HG03025 (cell line): Measurements from ENCODE around the gene ST6GALNAC5.
"Not testable (repeated sequence)": the region's sequence is repeated elsewhere in the genome, so short reads cannot be mapped to it uniquely, and the experiment has no call there.

Source experiments
- ATAC-seq: cut with Tn5 transposase; IDR thresholded peaks from one replicate; pipeline ENCODE4 v1.9.1; 2021; ENCODE audit warnings: mild to moderate bottlenecking, moderate library complexity; ENCODE audit not compliant: unreplicated experiment, low FRiP score

Gene ST6GALNAC5

GRCh38 chr1:76865696-76866286 lies 1.5 kb upstream of the ST6GALNAC5 start:
- ATAC-seq = no peak

DNA sequence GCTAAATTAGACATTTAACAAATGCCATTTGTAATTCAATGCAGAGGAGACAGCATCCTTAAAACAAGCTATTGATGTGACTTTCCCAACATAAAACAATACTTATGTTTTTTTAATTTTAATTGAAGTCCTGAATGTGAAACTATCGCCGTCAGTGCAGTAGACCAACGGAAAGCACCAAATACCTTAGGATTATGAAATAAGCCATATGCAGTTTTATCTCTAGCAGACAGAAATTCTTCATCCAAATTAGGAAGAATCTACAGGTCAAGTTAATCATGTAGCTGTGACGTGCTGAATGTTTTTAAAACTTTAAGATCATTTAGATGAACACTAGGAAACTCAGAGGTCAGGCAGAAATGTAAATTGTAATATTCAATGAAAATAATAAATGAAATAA lies 714 bp upstream of the ST6GALNAC5 start:
- ATAC-seq = no peak

- peak; percentile 60 for ATAC-seq
These were observed 1.0 kb downstream of the ST6GALNAC5 start for GRCh38 chr1:76868154-76868882.

GRCh38 chr1:76868916-76869315 lies 1.6 kb downstream of the ST6GALNAC5 start:
- ATAC-seq = no peak

GRCh38 chr1:76870037-76870436 lies 2.8 kb downstream of the ST6GALNAC5 start:
- no peak for ATAC-seq

DNA sequence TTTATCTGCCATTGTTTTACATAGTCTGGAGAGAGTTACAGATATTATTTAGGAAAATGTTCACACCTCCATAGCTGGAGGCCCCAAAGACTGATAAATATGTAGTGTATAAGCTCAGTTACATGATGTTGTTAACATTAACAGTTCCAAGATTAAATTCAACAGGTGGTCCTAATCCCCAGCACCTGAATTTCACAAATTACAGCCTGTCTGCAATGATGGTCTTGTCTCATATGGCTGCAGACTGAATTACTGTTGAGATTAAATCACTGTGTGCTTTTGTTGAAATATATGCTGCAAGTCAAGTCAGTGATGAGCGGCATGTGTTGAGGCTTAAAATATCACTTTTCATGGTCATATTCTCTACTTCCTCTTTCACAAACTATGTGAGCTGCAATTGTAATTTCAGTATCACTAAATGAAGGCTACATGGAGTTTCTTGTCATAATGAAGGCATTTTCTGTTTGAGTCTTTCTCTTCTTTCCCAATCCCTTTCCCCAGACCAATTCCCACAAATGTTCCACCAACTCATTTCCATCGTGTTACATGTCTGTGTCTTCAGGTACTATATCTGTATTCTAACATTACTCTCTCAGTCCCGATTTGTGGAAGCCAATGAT lies 4.2 kb downstream of the ST6GALNAC5 start:
- ATAC-seq = peak; percentile 96

- no peak for ATAC-seq
These were observed 5.7 kb downstream of the ST6GALNAC5 start for GRCh38 chr1:76872944-76873343.

DNA sequence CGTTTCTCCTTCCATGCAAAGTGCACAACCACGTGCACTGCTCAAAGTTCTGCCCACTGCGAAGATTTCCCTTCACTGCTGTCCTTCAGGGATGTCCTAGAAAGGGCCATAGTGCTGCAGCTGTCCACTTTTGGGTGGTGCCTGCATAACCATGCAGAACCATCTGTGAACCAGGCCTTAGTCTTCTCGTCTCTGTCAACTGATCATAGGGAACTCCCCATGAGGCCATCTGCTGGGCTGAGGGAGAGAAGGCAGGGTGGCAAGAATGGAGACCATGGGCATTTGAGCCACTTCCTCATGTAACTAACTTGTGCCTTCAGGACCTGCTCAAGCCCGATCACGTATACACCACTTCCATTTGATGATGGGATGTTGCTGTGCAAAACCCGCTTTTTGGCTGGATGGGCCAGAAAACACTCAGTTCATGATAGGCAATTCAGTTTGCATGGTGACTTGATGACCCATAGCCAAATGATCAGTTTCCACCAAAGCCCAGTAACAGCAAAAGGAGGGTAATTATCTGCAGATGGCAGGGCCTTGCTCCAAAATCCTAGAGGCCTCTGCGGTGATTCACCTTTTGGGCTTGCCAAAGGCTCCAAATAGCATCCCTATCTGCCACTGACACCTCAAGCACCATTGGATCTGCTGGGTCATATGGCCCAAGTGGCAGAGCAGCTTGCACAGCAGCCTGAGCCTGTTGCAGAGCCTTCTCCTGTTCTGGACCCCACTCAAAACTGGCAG lies 9.5 kb downstream of the ST6GALNAC5 start:
- no peak for ATAC-seq

DNA sequence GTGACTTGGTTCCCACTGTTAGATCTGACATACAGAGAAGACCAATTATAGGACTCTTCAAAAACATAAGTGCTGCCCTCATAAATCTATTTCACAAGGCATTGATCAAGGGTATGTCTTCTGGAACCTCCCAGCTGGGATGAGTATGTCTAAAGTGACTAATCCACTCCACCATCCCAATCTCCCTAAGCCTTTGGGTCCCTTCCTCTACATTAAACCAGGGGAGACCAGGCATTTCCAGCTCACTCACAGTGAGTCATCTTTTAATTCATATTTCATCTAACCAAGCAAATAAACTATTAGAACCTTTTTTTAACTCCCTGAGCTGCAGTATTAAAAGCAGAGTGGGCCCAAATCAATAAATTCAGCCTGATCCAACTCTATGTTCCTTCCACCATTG lies 11.7 kb downstream of the ST6GALNAC5 start:
- ATAC-seq = not testable (repeated sequence)

- ATAC-seq = no peak
These were observed 14.5 kb downstream of the ST6GALNAC5 start for GRCh38 chr1:76881762-76882161.

- ATAC-seq = no peak
These were observed 24.8 kb downstream of the ST6GALNAC5 start for GRCh38 chr1:76891931-76892622.

DNA sequence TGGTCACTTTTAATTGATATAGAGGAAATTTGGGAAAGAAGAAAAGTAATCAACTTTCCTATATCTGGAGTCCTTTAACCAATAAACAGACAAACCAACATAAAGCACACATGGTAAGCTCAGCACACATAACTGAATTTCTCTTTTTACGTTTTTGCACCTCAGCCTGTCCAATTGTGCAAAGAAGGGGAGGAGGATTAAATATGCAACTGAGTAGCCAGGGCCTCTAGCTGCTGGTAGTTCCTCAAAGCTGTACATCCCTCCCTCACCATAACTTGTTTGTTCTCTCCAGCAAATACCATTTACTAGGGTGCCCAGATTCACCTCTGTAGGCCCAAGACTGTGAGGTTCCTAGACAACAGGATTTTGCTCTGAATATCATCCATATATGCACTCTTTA lies 25.4 kb downstream of the ST6GALNAC5 start:
- ATAC-seq = no peak

DNA sequence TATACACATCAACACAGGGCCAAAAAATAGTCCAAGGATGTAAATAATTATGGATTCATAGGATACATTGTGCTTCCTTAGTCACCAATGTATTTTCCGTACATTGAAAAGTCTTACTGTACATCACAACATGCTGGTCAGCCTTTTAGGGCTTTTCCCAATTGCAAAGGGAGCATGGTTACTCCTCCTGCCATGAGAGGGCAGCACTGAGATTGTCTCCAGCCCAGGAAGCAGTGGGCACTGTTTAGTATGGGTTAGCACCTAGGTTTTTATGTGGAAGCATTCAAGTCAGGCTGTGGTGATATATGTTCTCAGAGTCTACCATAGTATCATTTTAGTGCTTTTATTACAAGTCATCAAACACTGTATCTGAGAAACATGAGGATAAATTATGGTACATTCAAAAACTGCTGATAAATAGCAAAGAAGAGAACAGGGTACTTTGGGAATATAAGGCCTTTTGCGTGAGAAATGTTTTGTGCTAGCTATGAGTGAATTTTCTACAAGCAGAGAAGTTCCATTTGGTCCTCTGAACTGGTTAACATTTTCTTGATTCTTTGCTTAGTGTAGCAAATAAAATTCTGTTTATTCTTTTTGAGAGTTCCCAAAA lies 34.0 kb downstream of the ST6GALNAC5 start:
- ATAC-seq = peak; percentile 80

DNA sequence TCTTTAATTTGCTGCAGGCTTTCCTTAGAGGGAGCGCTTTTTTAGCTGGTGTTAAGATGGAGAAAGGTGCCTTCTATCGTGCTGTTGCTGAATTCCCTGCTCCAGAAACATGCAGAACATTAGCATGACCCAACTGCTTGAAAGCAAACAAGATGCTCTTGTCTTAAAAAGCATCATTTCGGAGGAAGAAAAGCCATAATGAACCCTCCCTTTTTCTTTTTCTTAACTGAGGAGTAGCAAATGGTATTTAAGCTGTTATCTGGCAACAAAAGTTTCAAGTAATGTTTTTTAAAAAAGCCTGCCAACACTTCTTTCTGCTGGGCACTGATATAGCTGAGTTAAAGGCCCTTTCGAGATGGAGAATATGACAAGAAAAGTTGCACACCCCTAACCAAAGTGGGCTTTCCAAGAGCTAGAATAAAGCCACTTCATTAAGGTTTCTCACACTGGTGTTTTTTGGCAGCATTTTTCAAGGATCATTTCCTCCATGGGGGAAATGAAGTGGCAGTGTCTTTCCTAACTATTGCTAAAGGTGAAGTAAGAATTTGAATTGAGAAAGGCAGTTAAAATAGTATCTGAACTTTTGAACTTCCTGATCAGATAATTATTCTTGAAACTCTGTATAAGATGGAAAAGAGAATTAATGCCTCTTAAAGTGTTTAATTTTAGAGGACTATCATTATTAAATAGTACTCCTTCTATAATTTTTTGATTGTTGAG lies 38.8 kb downstream of the ST6GALNAC5 start:
- ATAC-seq = no peak

- no peak for ATAC-seq
These were observed 42.0 kb downstream of the ST6GALNAC5 start for GRCh38 chr1:76909311-76909710.

DNA sequence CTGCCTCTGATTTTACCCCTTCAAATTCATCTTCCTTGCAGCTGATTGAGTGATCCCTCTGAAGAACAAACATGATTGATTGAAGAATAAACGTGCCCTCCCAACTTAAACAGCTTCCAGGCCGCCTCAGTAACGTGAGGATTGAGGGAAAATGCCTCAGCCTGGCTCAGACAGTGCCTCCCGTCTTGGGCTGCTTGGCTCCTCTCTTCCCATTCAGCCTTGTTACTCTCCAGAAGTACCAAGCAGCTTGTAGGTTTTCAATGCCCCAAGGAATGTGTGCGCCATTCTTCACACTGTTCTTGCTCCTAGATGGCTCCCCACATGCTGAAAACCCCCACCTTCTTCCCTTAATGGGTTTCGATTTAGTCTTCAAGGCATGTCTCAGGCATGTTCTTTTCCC lies 51.8 kb downstream of the ST6GALNAC5 start:
- no peak for ATAC-seq

- no peak for ATAC-seq
These were observed 54.3 kb downstream of the ST6GALNAC5 start for GRCh38 chr1:76921590-76921989.

- ATAC-seq = no peak
These were observed 58.5 kb downstream of the ST6GALNAC5 start for GRCh38 chr1:76925825-76926224.

DNA sequence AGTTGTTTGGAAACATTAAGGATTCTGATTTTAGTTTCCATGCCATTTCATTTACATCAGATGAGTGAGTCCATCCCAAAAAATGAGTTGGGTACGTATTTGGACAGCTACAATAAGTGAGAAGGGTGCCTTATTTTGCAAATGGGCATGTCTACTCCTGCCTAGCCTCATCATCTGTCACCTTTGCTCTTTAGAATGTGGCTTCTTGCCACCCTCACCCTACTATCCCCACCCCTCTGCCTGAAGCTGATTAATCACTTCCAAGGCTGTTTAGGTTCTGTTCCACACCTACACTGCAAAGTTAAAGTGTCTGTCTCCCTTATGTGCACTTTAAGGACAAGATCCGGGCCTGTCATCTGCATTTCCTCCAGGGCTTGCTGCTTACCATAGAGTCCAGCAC lies 61.2 kb downstream of the ST6GALNAC5 start:
- no peak for ATAC-seq

DNA sequence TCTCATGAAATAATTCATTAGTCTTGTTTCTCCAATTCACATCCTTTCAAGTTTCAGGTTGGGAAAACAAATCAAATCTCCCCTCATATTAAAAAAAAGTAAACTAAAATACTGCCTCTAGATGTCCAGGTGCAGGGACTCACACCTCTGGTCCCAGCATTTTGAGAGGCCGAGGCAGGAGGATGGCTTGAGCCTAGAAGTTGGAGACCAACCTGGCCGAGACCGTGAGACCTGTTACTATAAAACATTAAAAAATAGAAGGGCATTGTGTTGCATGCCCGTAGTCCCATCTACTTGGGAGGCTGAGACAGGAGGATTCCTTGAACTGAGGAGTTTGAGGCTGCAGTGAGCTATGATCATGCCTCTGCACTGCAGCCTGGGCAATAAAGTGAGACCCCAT lies 61.9 kb downstream of the ST6GALNAC5 start:
- ATAC-seq = no peak
